CMK (cell line): ENCODE measurements around the gene GNAO1.
A peak's percentile ranks its signal among the peaks of the same experiment; 100 is the strongest.

Experiments
- DNase-seq: peaks from one replicate; pipeline ENCODE4 v3.0.0-alpha.2; 2010; ENCODE audit warnings: low read depth

The GNAO1 gene

GRCh38 chr16:56191156-56191815, at the start of gene GNAO1:
Gene GNAO1 (plus strand): TSS chr16:56191489. CDS start chr16:56192236, 747 bp downstream.
- peak; percentile 12 for DNase-seq

DNA sequence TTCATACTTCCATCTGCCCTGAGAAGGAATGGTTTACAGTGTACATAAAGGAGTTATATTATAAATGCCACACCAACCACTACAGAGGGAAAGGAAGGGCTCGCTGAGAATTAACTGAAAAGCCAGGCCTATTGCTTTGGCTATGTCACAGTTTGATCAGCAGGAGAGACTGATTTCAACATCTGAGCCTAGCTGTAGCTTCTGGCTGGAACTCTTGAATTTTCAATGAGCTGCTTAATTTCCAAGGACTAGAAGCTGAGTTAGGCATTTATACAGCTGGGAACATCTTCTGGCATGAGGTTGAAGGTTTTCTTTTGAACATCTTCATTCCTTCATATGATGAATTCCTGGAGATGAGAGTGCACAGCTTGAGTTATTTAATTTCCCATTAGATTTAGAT, 47.6 kb upstream of the GNAO1 start:
- no peak for DNase-seq

DNA sequence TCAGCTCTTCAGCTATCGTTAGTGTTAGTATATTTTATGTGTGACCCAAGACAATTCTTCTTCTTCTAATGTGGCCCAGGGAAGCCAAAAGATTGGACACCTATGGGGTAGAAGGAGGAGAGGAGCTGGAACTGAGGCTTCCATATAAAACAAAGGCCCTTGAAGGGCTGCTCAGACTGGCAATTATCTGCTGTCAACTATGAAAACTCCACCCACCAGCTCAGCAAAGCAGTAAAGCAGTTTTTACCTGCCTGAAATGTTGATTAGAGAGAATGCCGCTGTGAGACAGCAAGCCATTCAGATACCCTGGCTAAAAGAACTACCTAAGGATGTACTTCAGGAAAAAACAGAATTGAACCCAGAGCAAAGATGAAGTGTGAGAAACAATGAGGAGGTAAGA, 45.9 kb upstream of the GNAO1 start:
- DNase-seq, result no peak

DNA sequence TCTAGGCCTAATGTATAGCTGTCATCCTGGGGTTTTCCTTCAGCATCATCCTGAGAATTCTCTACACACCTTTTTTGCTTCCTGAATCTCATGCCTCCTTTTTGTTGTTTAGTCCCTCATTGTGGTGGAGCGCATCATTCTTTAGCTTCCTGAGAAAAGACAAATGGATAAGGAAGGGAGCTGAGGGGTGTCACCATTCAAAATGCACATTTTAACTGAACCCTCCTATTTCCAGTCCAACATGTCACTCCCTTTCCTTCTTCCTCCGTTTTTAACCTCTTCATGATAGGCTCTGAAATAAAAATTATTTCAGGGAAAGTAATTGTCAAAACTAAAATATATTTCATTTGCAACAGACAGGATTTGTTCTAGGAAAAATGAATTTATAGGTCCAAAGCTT, 39.7 kb upstream of the GNAO1 start:
- no peak for DNase-seq

GRCh38 chr16:56161658-56162057, 29.6 kb upstream of the GNAO1 start:
- no peak for DNase-seq

- no peak for DNase-seq
Measured at GRCh38 chr16:56163089-56163488, 28.2 kb upstream of the GNAO1 start.

- DNase-seq, result no peak
Measured at GRCh38 chr16:56163938-56164337, 27.4 kb upstream of the GNAO1 start.

GRCh38 chr16:56164636-56165035, 26.7 kb upstream of the GNAO1 start:
- DNase-seq, result no peak

DNA sequence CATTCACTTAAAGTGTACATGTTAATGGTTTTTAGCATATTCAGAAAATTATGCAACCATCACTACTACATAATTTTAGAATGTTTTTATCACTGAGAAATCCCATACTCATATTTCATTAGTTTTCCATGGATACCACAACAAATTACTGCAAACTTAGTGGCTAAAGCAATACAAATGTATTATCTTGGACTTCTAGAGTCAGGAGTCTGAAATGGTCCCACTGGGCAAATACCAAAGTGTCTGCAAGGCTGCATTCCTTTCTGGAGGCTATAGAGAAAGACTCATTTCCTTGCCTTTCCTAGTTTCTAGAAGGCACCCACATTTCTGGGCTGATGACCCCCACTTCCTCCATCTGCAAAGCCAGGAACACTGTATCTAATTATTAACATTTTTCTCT, 16.9 kb upstream of the GNAO1 start:
- DNase-seq, result no peak

- DNase-seq, result no peak
Measured at GRCh38 chr16:56181401-56181800, 9.9 kb upstream of the GNAO1 start.

- no peak for DNase-seq
Measured at GRCh38 chr16:56183266-56183665, 8.0 kb upstream of the GNAO1 start.

GRCh38 chr16:56190048-56190676, 1.1 kb upstream of the GNAO1 start:
- DNase-seq, result no peak

GRCh38 chr16:56190677-56191155, 573 bp upstream of the GNAO1 start:
- no peak for DNase-seq

- no peak for DNase-seq
Measured at GRCh38 chr16:56191835-56192634, 746 bp downstream of the GNAO1 start.

DNA sequence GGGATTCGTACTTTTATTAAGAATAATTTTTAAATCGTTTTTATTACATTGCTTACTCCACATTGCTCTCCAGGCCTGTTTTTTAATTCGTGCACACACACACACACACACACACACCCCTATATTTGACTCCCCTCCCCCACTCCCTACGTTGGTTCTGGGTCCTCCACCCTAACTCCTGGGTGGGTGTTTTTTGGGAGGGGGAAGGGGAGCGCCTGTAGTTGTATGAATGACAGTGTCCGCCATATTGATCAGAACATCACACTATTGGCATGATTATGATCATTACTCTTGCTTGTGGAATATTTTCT, 1.3 kb downstream of the GNAO1 start:
- no peak for DNase-seq

DNA sequence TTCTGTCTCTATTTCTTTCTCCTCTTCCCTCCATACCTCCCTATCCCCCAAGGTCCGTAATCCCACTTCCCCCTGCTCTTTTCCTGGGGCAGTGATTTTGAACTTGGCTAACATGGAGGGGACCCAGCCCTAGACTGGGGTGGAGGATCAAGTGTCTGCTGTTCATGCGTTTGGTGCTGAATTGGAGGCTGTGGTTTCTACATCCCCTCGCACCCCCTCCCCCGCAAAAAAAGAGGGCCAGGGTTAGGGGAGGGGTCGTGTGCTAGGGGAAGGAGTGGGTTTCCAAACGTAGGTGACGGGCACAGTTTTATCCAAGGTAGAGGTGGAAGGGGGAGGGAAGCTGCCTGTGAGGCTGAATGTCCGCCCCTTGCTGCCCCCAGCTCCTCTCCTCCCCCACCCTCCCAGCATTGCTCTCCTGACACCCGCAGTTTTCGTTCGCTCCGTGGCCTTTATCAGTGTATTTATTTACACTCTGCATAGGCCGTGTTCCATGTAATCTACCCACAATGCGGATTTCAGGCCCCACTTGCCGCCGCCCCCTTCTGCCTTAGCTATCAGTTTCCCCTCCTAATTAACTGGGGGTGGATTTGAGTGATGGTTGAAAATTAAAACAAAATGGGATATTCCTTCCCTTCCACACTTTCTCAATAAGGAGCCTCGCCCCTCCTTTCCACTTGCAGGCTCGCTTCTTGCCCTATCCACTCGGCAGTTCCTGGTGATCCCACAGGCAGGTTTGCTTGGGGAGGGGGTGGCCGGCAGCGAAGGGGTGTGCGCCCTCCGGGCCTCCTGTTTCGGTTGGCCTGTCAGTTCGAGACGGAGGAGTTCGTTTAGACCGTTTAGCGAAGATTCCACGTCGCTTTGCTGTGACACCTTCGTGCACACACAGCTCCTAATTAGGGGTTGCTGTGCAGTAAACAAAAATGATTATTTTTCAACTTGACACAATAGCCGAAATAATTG, 2.0 kb downstream of the GNAO1 start:
- no peak for DNase-seq

DNA sequence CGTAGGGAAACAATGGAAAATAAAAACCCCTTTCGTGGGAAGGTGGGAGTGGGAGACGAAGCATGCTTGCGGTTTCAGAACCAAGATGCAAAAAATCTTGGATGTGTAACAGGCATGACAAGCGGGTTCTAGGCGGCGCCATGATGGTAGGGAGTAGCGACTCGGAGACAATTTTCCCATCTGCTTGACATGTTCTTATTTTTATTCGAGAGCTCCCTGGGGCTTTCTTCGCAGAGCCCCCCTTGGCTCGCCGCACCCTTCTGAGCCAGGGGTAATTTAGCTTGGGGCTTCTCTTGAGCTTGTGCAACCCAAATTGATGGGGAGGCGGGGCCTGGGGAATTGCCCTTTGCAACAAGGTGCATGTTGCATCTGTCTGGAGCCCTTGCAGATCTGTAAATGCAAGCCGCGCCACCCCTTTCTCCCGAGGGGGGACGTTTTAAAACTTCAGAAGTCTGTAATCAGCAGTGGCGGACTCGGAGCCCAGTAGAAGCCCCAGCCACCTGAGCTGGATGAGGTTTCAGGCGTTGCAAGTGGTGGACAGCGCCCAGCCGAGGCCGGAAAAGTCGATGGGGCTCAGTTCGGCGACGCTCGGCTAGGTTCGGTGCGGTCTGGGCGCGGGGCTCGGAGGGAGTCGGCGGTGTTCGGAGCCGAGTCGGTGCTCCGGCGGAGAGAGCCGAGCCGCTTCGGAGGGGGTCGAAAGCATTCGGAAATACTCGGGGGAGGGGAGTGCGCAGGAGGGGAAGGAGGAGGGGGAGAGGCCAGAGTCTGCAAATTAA, 2.9 kb downstream of the GNAO1 start:
- no peak for DNase-seq

GRCh38 chr16:56195151-56195550, 3.9 kb downstream of the GNAO1 start:
- no peak for DNase-seq

DNA sequence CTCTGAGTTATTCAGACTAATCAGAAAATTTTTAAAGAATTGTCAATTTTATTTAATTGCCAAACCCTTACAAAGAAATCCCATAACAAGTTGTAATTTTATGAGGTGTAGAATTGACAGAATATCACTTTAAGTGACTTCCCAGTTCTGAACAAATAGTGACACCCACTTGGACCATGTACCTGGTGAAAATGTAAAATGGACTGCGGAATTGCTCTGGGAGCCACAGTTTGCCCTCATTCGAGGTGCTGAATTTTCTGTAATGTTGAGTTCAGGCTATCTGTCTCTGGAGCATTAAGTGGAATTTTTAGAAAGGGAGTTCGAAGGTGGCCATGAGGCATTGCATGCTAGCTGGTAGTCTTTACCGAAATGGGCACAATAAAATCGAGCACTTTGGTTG, 5.1 kb downstream of the GNAO1 start:
- DNase-seq, result no peak

DNA sequence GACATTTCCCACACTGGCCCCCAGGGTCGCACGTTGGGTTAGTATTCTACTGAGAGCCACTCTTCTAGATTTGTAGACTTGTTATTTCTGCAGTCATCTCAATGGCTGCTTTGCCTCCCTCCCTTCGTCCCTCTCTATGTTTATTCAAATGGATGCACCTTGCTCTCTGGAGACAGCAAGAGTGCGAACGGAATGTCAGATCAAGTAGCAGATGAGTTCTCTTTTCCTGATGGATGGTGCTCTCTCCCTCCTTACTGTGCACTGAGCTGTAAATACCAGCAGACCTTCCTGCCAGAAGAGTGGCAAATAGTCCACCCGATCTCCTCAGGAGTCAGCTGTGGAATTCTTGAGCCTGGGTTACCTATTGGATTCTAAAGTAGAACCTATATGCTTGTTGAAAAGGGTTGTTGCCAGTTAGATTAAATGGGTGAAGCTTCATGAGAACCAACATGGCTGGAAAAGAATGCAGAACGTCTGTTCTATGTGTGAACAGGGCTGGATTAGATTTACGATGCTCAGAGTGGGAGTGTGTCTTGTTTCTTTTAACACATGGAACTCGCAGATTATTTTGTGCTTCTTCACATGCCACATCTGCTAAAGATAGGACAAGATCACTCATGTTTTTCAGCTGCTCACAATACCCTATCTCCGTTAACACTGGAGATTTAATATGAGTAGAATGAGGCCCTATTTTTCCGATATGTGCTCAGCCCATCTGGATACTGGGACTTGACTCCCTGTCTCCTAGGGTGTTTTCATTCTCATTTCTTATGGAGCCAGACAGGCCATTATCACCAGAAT, 6.1 kb downstream of the GNAO1 start:
- DNase-seq, result no peak
